ENCODE results near the gene ADA. TPM values are rescaled to one million over a fixed set of nuclear protein-coding genes. Genes with fewer than 3 reads are reported as not detected.

The ADA gene
- total RNA-seq, 1 donor from 2014 or later, result 5.8 TPM

- H3K27ac ChIP-seq, result peak overlapping the region; percentile 84
- no peaks in the 10 kb centered on the region for H3K9me3 ChIP-seq
- H3K36me3 ChIP-seq, result no peaks in the 10 kb centered on the region
- DNase-seq, result no peak
- H3K4me1 ChIP-seq, result peaks cover 49% of the 10 kb centered on the region
- no peak for TF ChIP-seq CTCF (IDR thresholded peaks at IDR 0.05)
- H3K4me3 ChIP-seq, result no peak overlapping the region
- no peaks in the 10 kb centered on the region for H3K27me3 ChIP-seq
- intact Hi-C loops (cut with DNase I), result no loop called here
- no peak for ATAC-seq
Measured at GRCh38 chr20:44580581-44581268, 70.8 kb downstream of the ADA start.

GRCh38 chr20:44579313-44580081 lies 72.0 kb downstream of the ADA start:
- Histone ChIP-seq H3K27me3 (no peaks in the 10 kb centered on the region), H3K4me1 (peaks cover 49% of the 10 kb centered on the region), H3K9me3 (no peaks in the 10 kb centered on the region), H3K27ac (peak overlapping the region; percentile 52), H3K36me3 (no peaks in the 10 kb centered on the region), H3K4me3 (no peak overlapping the region)
- no peak for TF ChIP-seq CTCF (IDR thresholded peaks at IDR 0.05)
- DNase-seq (no peak), ATAC-seq (no peak)
- intact Hi-C loops (cut with DNase I), result no loop called here

GRCh38 chr20:44576297-44576696 lies 75.2 kb downstream of the ADA start:
- H3K4me1 ChIP-seq, result peaks cover 65% of the 10 kb centered on the region
- ATAC-seq (peak; percentile 86), DNase-seq (no peak)
- H3K27ac ChIP-seq, result peak overlapping the region; percentile 7
- no peak overlapping the region for H3K4me3 ChIP-seq
- no peaks in the 10 kb centered on the region for H3K27me3 ChIP-seq
- TF ChIP-seq CTCF (IDR thresholded peaks at IDR 0.05), result peak; percentile 35
- no peaks in the 10 kb centered on the region for H3K9me3 ChIP-seq
- no peaks in the 10 kb centered on the region for H3K36me3 ChIP-seq
- intact Hi-C loops (cut with DNase I), result no loop called here

GRCh38 chr20:44574372-44574771 lies 77.1 kb downstream of the ADA start:
- no peak overlapping the region for H3K4me3 ChIP-seq
- intact Hi-C loops (cut with DNase I), result no loop called here
- no peaks in the 10 kb centered on the region for H3K27me3 ChIP-seq
- DNase-seq (no peak), ATAC-seq (no peak)
- TF ChIP-seq CTCF (IDR thresholded peaks at IDR 0.05), result no peak
- H3K9me3 ChIP-seq, result no peaks in the 10 kb centered on the region
- H3K27ac ChIP-seq, result no peak overlapping the region
- H3K36me3 ChIP-seq, result no peaks in the 10 kb centered on the region
- H3K4me1 ChIP-seq, result peaks cover 47% of the 10 kb centered on the region

GRCh38 chr20:44573501-44573869 lies 78.0 kb downstream of the ADA start:
- H3K9me3 ChIP-seq, result no peaks in the 10 kb centered on the region
- no peaks in the 10 kb centered on the region for H3K36me3 ChIP-seq
- intact Hi-C loops (cut with DNase I), result no loop called here
- H3K27me3 ChIP-seq, result no peaks in the 10 kb centered on the region
- DNase-seq, result no peak
- H3K4me3 ChIP-seq, result no peak overlapping the region
- peaks cover 43% of the 10 kb centered on the region for H3K4me1 ChIP-seq
- peak overlapping the region; percentile 77 for H3K27ac ChIP-seq
- TF ChIP-seq CTCF (IDR thresholded peaks at IDR 0.05), result no peak
- no peak for ATAC-seq

Measured in upper lobe of right lung (tissue), 1 donor.